OCI-LY3 (cell line): ENCODE data around the gene CLCA1.

Experiments used
- H2AFZ ChIP-seq: fragments of 200-600, 300-600 bp; shearing (Covaris generic); 2 replicates; pipeline ENCODE4 v1.6.0; 2014; ENCODE audit warnings: antibody characterized with exemption, low read depth, low read length
- H3K27ac ChIP-seq: fragments of 200-600, 300-600 bp; sonication (generic); 2 replicates; pipeline ENCODE4 v1.5.1; 2014; ENCODE audit warnings: mild to moderate bottlenecking, low read length, moderate library complexity, mixed read lengths
- H3K27me3 ChIP-seq: fragments of 200-600, 300-600 bp; sonication (generic); 2 replicates; pipeline ENCODE4 v1.6.1; 2014; ENCODE audit warnings: low read depth, low read length, mixed read lengths
- H3K36me3 ChIP-seq: fragments of 200-600, 300-600 bp; sonication (generic); replicated peaks from 2 replicates; pipeline ENCODE3; 2014; ENCODE audit warnings: low read depth, low read length, mixed read lengths
- H3K4me1 ChIP-seq: fragments of 300-600, 200-600 bp; sonication (generic); 2 replicates; pipeline ENCODE4 v1.6.1; 2014; ENCODE audit warnings: low read length, mixed read lengths
- H3K4me2 ChIP-seq: fragments of 200-600, 300-600 bp; sonication (generic); 2 replicates; pipeline ENCODE4 v1.6.1; 2014; ENCODE audit warnings: low read length, mixed read lengths
- H3K4me3 ChIP-seq: fragments of 300-600, 200-600 bp; sonication (generic); 2 replicates; pipeline ENCODE4 v1.5.1; 2014; ENCODE audit warnings: antibody characterized with exemption, mild to moderate bottlenecking, low read length, moderate library complexity
- H3K79me2 ChIP-seq: fragments of 300-600, 200-600 bp; shearing (Covaris generic); 2 replicates; pipeline ENCODE4 v1.6.1; 2014; ENCODE audit warnings: mild to moderate bottlenecking, low read length, mixed read lengths
- H3K9ac ChIP-seq: fragments of 300-600, 200-600 bp; shearing (Covaris generic); 2 replicates; pipeline ENCODE4 v1.6.0; 2014; ENCODE audit warnings: mild to moderate bottlenecking, low read length, moderate library complexity
- H3K9me3 ChIP-seq: fragments of 200-600, 300-600 bp; shearing (Covaris generic); 2 replicates; pipeline ENCODE4 v1.6.1; 2014; ENCODE audit warnings: low read length, mixed read lengths; ENCODE audit not compliant: insufficient read depth
- H4K20me1 ChIP-seq: fragments of 200-600, 300-600 bp; sonication (generic); 2 replicates; pipeline ENCODE4 v1.6.1; 2016; ENCODE audit warnings: low read length, mixed read lengths; ENCODE audit not compliant: insufficient read depth
- CTCF ChIP-seq: fragments of 200-600, 300-600 bp; sonication (generic); IDR thresholded peaks from 2 replicates; pipeline ENCODE4 v1.5.1; 2014; ENCODE audit warnings: antibody characterized with exemption, low read length, low read depth
- EZH2phosphoT487 ChIP-seq: fragments of 200-600 bp; shearing (Covaris generic); IDR thresholded peaks from 2 replicates; pipeline ENCODE4 v1.6.1; 2018; ENCODE audit warnings: antibody characterized with exemption, mixed run types, low read depth

The CLCA1 gene

DNA sequence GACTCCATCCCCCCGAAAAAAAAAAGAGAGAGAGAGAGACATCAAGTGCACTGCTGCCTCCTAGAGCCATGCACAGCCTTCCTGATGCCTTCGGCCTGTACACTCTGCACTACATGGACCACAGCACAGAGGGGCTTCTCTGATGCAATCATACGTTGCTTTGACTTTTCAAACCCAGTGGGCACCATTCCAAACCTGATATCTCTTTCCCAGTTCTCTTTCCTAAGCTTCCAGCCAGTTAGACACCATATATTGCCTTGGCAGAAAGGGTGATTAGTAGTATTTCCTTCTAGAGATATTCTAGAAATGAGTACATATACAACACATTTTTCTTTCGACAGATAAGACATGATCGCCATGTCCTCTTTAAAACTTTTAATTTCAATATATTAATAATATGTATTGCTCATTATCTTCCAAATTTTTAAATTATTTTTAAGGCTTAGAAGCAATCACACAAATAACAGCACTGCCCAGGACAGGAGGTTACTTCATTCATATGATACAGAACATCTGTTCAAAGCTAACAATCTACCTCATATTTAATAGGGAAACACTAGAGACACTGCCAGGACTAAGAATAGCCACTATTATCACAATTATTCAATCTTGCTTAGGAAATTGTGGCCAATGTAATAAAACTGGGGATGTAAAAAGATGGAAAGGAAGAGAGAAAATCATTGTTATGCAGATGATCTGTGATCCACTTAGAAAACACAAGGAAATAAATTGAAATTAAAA, 9.9 kb downstream of the CLCA1 start:
- no peaks in the 10 kb centered on the region for H3K79me2 ChIP-seq
- TF ChIP-seq EZH2phosphoT487 (no peak), CTCF (no peak)
- no peaks in the 10 kb centered on the region for H3K27me3 ChIP-seq
- no peak overlapping the region for H2AFZ ChIP-seq
- no peak overlapping the region for H3K4me2 ChIP-seq
- H3K4me1 ChIP-seq: peaks cover 12% of the 10 kb centered on the region
- H3K9me3 ChIP-seq: no peaks in the 10 kb centered on the region
- H3K9ac ChIP-seq: no peak overlapping the region
- no peak overlapping the region for H3K27ac ChIP-seq
- H3K4me3 ChIP-seq: no peak overlapping the region
- no peaks in the 10 kb centered on the region for H3K36me3 ChIP-seq
- no peaks in the 10 kb centered on the region for H4K20me1 ChIP-seq

DNA sequence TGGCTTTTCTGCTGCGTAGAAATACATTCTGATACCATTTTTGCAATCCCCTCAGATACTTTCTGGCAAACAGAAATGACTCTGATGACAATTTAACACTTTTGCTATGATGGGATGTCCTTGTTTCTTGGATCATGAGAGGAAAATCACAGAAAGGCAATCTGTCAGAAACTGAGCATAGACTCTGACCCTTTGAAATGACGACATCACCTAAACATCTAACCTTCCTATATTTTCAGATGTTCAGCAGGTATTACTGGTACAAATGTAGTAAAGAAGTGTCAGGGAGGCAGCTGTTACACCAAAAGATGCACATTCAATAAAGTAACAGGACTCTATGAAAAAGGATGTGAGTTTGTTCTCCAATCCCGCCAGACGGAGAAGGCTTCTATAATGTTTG, 13.2 kb downstream of the CLCA1 start:
- Histone ChIP-seq H3K36me3 (no peaks in the 10 kb centered on the region), H3K9me3 (no peaks in the 10 kb centered on the region), H3K4me2 (no peak overlapping the region), H3K27me3 (no peaks in the 10 kb centered on the region), H3K4me1 (peaks cover 12% of the 10 kb centered on the region), H3K9ac (no peak overlapping the region), H3K79me2 (no peaks in the 10 kb centered on the region), H3K4me3 (no peak overlapping the region), H3K27ac (no peak overlapping the region), H2AFZ (no peak overlapping the region), H4K20me1 (no peaks in the 10 kb centered on the region)
- no peak for TF ChIP-seq EZH2phosphoT487
- TF ChIP-seq CTCF: no peak

- Histone ChIP-seq H3K79me2 (no peaks in the 10 kb centered on the region), H4K20me1 (no peaks in the 10 kb centered on the region), H3K4me3 (no peak overlapping the region), H3K27me3 (no peaks in the 10 kb centered on the region), H3K27ac (no peak overlapping the region), H2AFZ (no peak overlapping the region), H3K4me2 (no peak overlapping the region), H3K36me3 (no peaks in the 10 kb centered on the region), H3K9ac (no peak overlapping the region), H3K4me1 (peaks cover 15% of the 10 kb centered on the region), H3K9me3 (no peaks in the 10 kb centered on the region)
- TF ChIP-seq CTCF (no peak), EZH2phosphoT487 (no peak)
These were observed 18.5 kb downstream of the CLCA1 start for GRCh38 chr1:86487131-86487810.

GRCh38 chr1:86487811-86488141, 19.0 kb downstream of the CLCA1 start:
- H3K27ac ChIP-seq: no peak overlapping the region
- H3K4me1 ChIP-seq: peaks cover 15% of the 10 kb centered on the region
- no peak overlapping the region for H3K4me2 ChIP-seq
- H3K27me3 ChIP-seq: no peaks in the 10 kb centered on the region
- no peak overlapping the region for H3K9ac ChIP-seq
- no peak overlapping the region for H3K4me3 ChIP-seq
- H2AFZ ChIP-seq: no peak overlapping the region
- no peaks in the 10 kb centered on the region for H3K9me3 ChIP-seq
- TF ChIP-seq EZH2phosphoT487: no peak
- no peak for TF ChIP-seq CTCF
- no peaks in the 10 kb centered on the region for H3K36me3 ChIP-seq
- no peaks in the 10 kb centered on the region for H4K20me1 ChIP-seq
- H3K79me2 ChIP-seq: no peaks in the 10 kb centered on the region
